GM18951 (cell line): ENCODE measurements around the gene HEATR1.

ENCODE experiments used
- POLR2A ChIP-seq: IDR thresholded peaks from 4 replicates; pipeline ENCODE4 v1.6.1; 2011; ENCODE audit warnings: mild to moderate bottlenecking; ENCODE audit not compliant: insufficient read length, insufficient read depth; ENCODE audit errors: extremely low read depth
- in situ Hi-C: fragments of 300-500 bp; cut with MboI; formaldehyde crosslinking; loops from one replicate; pipeline ENCODE4 v1.12.0; 2022; ENCODE audit warnings: low sequenced_read_pairs, mixed read lengths, inconsistent platforms; ENCODE audit not compliant: unreplicated experiment

The HEATR1 gene

DNA sequence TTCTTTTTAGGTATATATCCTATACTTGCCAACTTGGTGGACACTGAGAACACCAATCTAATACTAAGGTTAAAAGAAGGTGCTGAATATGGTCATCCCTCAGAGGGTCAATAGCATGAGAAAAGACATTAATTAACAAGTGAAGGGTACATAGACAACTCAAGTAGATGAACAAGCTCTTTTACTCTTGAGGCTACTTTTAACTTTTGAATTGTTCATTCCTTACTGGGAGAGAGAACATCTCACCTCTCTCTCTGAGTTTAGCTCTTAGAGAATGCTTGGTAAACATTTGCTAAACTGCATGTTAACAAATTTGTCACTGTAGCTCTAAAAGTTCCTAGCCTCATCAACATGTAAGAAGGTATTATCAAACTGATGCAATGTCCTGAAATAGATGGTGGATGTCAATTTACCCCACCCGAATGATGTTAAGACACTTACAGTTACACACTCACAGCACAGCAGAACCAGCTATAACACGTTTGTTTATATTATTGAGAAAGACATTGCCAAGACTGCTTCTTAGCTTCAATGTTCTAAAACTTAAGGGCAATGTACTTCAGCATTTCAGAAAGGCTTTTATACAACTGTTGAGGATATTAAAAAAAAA is 35.9 kb downstream of the HEATR1 start:
- in situ Hi-C loops = no loop called here
- no peak for TF ChIP-seq POLR2A

DNA sequence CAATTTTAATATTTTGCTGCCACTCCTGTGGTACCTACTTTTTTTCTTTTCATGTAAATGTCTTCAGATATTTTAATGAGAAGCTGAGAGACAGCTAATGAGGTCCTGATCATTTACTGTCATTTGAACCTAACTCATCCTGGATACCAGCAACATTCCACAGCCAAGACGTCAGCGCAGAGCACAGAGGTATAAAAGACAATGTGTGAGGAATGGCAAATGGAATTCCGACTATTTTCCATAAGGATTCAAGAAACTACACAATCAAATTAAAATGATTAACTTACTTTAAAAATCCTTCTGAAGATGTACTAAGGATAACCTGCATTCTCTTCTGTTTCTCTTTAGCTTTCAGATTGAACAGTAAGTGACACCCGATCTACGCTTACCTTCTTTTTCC is 38.8 kb downstream of the HEATR1 start:
- in situ Hi-C loops = no loop called here
- TF ChIP-seq POLR2A = no peak

DNA sequence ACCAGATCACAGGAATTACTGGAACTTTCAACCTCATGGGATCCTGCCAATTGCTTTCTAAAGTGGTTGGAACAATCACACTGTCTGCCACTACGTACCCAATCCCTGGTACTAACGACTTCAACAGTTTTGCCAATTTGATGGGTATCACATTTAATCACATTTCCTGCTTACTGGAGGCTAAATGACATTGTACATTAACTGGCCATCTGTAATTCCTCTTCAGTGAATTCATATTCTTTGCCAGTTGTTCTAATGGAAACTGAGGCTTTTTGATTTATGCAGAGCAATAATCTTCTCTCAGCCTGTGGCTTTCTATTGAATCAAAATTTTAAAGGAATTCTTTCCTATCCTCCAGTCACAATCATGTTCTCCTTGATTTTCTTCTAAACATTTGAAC is 42.3 kb downstream of the HEATR1 start:
- no peak for TF ChIP-seq POLR2A
- in situ Hi-C loops = no loop called here

DNA sequence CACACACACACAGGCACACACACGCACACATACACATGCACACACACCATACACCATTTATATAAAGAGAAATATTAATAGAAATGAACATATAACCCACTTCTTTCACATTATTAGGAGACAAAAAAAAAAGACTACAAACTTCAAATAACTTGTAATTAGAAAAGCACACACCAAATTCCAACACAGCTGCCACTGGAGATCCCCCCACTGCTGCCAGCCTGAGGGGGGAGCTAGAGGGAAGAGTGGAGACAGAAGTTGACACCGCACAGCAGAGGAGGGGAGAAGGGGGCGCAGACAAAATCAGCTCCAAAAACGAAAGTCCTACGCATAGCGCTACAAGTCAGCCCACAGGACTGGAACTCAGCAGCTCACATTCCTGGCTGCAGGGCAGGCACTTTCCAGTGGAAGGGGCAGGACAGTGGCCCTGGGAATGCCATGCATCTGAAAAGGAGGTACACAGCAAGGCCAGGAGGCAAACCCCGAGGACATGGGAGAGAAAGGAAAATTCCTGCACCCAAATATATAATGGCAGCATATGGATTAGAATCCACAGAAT is 44.0 kb downstream of the HEATR1 start:
- in situ Hi-C loops = no loop called here
- no peak for TF ChIP-seq POLR2A

DNA sequence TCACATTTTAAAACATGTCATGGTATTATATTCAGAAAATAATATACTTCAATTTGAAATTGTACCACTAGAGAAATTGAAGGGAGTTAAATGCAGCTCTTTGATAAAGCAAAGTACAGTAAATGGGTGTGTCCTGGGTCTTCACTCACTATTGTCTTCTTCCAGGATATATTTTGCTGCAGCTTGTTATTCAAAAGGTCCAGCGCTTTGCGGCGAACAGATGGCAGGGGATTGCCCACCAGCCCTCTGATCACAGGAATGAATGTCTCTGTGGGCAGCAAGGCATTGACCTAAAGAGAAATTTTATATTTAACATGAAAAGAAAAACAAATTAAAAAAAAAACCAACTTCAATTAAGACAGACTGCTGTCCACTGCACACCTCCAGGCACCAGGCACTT is 45.5 kb downstream of the HEATR1 start:
- in situ Hi-C loops = no loop called here
- no peak for TF ChIP-seq POLR2A

DNA sequence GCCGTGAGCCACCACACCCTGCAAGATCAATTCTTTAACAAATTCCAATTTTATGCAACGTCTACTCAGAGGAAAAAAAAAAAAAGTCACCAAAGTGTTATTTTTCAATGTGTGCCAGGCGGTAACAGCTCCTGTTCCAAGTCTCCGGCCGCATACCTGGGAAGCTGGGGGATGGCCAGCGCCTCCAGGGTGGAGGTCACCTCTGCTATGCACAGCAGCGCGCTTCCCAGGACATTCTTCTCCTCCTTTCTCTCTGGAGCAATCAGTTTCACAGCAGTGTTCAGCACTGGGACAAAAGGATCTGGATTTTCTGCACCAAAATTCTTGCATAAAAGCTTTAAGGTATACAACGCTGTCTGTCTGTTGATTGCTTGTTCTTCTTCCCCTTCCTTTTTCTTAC is 46.2 kb downstream of the HEATR1 start:
- TF ChIP-seq POLR2A = no peak
- in situ Hi-C loops = no loop called here

GRCh38 chr1:236556606-236557005 is 47.7 kb downstream of the HEATR1 start:
- in situ Hi-C loops = no loop called here
- no peak for TF ChIP-seq POLR2A

DNA sequence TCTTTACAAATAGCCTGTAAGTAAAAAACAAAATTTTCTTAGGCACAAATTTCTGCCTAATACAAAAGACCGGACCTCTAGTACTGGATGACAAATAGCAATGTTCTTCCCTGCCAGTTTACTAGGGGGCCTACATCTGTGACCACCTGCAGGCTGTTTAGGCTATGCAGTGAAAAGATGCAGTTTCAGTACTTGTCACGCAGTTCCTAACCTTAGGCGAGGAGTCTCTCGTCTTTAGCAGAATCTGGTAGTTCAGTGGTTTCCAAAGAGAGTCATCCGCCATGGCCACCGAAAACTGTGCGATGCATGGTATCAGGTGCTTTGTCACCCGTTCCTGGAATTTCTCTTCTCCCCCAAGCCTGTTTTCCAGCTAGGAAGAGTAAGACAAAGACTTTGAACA is 50.9 kb downstream of the HEATR1 start:
- TF ChIP-seq POLR2A = no peak
- in situ Hi-C loops = no loop called here

GRCh38 chr1:236552901-236553300 is 51.4 kb downstream of the HEATR1 start:
- in situ Hi-C loops = no loop called here
- no peak for TF ChIP-seq POLR2A

DNA sequence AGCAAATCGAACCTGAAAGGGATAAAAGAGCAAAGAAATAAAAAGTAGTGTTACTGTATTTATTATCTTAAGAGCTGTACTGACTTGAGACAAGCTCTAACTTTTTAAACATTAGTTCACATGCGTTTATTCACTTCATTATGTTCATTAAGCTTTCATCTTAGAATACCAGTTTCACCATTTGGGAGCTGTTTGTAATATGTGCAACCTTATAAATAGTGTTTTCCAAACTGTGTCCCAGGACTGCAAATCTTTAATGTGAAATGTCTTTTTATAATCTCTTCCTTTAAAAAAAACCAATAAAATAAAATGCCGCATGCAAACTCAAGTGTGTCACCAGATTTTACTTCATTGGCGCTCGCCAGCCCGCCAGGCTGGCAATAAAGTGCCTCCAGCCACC is 52.2 kb downstream of the HEATR1 start:
- no peak for TF ChIP-seq POLR2A
- in situ Hi-C loops = no loop called here

- in situ Hi-C loops = no loop called here
These were observed 53.1 kb downstream of the HEATR1 start for GRCh38 chr1:236550961-236551851.

GRCh38 chr1:236548452-236548851 is 55.9 kb downstream of the HEATR1 start:
- no peak for TF ChIP-seq POLR2A
- in situ Hi-C loops = no loop called here

More at GRCh38 chr1:236550961-236551851, 53.1 kb downstream of the HEATR1 start:
- TF ChIP-seq POLR2A = no peak

DNA sequence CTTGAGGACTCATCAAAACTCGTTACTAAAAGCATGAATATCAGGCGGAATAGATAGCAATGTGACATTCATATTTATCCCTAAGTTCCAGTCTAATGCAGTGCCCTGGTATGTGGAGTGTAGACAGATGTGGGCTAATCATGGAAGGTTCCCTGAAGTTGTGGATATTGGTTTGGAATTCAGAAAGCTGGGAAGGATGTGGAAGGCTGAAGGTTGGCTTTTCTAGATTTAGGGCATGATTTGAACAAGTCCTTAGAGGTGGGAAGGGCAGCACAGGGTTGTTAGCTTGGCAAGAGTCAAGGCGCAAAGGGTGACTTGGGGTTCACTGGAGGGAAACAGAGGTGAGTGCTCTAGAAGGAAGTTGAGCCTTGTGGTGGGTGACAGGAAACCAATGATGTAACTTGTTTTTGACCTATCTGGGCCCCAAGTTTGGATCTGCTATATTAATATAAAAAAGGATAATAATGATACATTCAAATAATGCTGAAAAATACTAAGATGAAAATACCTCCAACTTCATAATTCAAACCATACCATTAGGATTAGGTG is 58.6 kb downstream of the HEATR1 start:
- no peak for TF ChIP-seq POLR2A
- in situ Hi-C loops = no loop called here
